ENCODE results near the gene KCNJ13. TPM values are rescaled to one million over a fixed set of nuclear protein-coding genes. Genes with fewer than 3 reads are reported as not detected.
A peak's percentile ranks its signal among the peaks of the same experiment; 100 is the strongest.

Gene KCNJ13
- total and polyA plus RNA-seq, 8 donors, result 0.37 TPM; not detected in 7

DNA sequence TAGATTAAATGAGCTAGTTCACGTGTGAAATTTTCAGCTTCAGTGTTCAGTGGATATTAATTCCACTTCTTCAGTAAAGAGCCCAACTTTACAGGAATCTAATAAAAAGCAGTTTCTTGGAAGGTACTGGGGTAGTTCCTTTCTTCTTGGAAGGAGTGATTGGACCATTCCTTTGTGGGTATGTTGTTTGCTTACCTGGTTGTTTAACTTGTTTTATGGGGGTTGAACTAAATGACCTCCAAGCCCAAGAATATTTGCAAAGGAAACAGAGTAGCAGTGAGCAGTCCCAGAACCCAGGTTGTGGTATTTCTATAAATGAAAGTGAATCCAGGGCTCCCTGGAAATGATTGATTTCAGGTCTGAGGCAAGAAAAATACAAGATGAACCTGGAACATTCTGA is 31.4 kb downstream of the KCNJ13 start:
- intact Hi-C loops (cut with DNase I), result no loop called here
- 45 to 50% methylated on average over 1 of the region's 1 CpG for WGBS, 2 donors
- no peak for FAIRE-seq
- no peak for DNase-seq
- H3K4me3 ChIP-seq, result no peak overlapping the region
- TF ChIP-seq, protein P1, sequence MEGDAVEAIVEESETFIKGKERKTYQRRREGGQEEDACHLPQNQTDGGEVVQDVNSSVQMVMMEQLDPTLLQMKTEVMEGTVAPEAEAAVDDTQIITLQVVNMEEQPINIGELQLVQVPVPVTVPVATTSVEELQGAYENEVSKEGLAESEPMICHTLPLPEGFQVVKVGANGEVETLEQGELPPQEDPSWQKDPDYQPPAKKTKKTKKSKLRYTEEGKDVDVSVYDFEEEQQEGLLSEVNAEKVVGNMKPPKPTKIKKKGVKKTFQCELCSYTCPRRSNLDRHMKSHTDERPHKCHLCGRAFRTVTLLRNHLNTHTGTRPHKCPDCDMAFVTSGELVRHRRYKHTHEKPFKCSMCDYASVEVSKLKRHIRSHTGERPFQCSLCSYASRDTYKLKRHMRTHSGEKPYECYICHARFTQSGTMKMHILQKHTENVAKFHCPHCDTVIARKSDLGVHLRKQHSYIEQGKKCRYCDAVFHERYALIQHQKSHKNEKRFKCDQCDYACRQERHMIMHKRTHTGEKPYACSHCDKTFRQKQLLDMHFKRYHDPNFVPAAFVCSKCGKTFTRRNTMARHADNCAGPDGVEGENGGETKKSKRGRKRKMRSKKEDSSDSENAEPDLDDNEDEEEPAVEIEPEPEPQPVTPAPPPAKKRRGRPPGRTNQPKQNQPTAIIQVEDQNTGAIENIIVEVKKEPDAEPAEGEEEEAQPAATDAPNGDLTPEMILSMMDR (IDR thresholded peaks at IDR 0.05), result no peak
- H3K4me1 ChIP-seq, result peaks cover under 1 to 7% (median 5%) of the 10 kb centered on the region in 3 donors
- peaks cover 0 to 20% (median 13%) of the 10 kb centered on the region in 3 donors for H3K36me3 ChIP-seq
- no peak overlapping the region for H3K27ac ChIP-seq
- H3K9me3 ChIP-seq, result no peaks in the 10 kb centered on the region
- H3K27me3 ChIP-seq, result no peaks in the 10 kb centered on the region
- ATAC-seq, result peak in 2 of 4 donors; percentile 10 to 47

DNA sequence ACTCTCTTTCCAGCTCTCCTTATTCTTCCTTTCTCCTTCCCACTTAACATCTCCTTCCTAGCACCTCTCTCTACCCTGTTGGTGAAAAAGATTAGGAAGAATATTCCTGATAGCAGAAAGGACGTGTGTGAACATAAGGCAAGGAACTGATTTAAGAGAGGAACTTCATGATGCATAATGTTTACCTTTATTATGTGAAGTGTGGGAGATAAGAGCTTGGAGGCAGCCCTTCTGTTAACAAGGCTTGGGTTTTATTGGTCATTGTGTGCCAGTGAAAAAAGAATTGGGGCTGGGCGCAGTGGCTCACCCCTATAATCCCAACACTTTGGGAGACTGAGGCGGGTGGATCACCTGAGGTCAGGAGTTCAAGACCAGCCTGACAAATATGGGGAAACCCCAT is 34.4 kb downstream of the KCNJ13 start:
- TF ChIP-seq, protein P1 (IDR thresholded peaks at IDR 0.05), result no peak
- FAIRE-seq (no peak), DNase-seq (no peak), ATAC-seq (no peak)
- WGBS, 2 donors, result 81% methylated on average over 3 of the region's 3 CpGs
- H3K4me1 ChIP-seq, result peaks cover 0 to 7% (median 0%) of the 10 kb centered on the region in 3 donors
- H3K36me3 ChIP-seq, result no peaks in the 10 kb centered on the region
- no peak overlapping the region for H3K4me3 ChIP-seq
- intact Hi-C loops (cut with DNase I), result no loop called here
- H3K9me3 ChIP-seq, result no peaks in the 10 kb centered on the region
- no peak overlapping the region for H3K27ac ChIP-seq
- no peaks in the 10 kb centered on the region for H3K27me3 ChIP-seq

- intact Hi-C loops (cut with DNase I), result no loop called here
- FAIRE-seq (no peak), DNase-seq (no peak), ATAC-seq (no peak)
- WGBS, 2 donors, result 93 to 95% methylated on average over 4 of the region's 4 CpGs
- Histone ChIP-seq H3K9me3 (no peaks in the 10 kb centered on the region), H3K27me3 (no peaks in the 10 kb centered on the region), H3K36me3 (peaks cover 0 to under 1% (median 0%) of the 10 kb centered on the region in 3 donors), H3K27ac (no peak overlapping the region), H3K4me1 (peaks cover 0 to 2% (median 0%) of the 10 kb centered on the region in 3 donors), H3K4me3 (no peak overlapping the region)
- TF ChIP-seq, protein P1 (IDR thresholded peaks at IDR 0.05), result no peak
Measured at GRCh38 chr2:232741294-232741693, 35.1 kb downstream of the KCNJ13 start.

DNA sequence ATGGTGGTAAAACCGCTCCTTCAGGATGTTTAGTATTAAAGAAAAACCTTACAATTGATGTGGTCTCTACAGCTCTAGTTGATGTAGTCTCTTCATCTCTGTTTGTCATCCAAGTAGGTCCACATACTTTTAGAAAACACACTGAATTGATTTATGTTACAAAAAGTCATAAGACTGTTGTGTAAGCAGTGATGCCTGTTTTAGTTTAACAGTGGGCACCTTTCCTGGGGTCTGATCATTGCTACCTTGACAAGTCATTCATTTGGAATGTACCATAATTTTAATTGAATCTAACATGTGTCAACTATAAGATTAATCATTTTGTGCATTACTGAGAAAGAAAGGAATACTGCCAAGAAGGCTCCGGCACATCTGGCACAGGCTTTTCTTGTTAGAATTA is 44.9 kb downstream of the KCNJ13 start:
- no peak for DNase-seq
- FAIRE-seq, result no peak
- WGBS, 2 donors, result 64 to 71% methylated on average over 2 of the region's 2 CpGs

DNA sequence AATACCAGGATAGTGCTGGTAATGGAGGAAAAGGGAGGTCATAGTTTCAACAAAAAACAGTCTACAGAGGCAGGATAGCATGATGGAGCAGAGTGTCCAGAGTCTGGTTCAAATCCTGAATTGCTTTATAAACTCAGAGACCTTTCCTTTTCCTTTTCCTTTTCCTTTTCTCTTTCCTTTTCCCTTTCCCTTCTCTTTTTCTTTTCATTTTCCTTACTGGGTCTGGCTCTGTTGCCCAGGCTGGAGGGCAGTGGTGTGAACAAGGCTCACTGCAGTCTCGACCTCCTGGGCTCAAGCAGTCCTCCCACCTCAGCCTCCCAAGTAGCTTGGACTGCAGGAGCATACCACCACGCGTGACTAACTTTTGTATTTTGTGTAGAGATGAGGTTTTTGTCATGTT is 47.6 kb downstream of the KCNJ13 start:
- intact Hi-C loops (cut with DNase I), result no loop called here
- no peak for FAIRE-seq

More for the DNA sequence above, 44.9 kb downstream of the KCNJ13 start:
- TF ChIP-seq, protein P1 (IDR thresholded peaks at IDR 0.05), result no peak
- intact Hi-C loops (cut with DNase I), result no loop called here
- H3K4me1 ChIP-seq, result peaks cover 0 to 5% (median 0%) of the 10 kb centered on the region in 3 donors
- no peaks in the 10 kb centered on the region for H3K9me3 ChIP-seq
- H3K27me3 ChIP-seq, result no peaks in the 10 kb centered on the region
- H3K4me3 ChIP-seq, result no peak overlapping the region
- peaks cover 0 to 12% (median 0%) of the 10 kb centered on the region in 3 donors for H3K36me3 ChIP-seq
- no peak overlapping the region for H3K27ac ChIP-seq
- peak in 2 of 4 donors; percentile 26 to 55 for ATAC-seq

More for the DNA sequence above, 47.6 kb downstream of the KCNJ13 start:
- Histone ChIP-seq H3K36me3 (peaks cover 0 to 13% (median 0%) of the 10 kb centered on the region in 3 donors), H3K9me3 (no peaks in the 10 kb centered on the region), H3K4me3 (no peak overlapping the region), H3K4me1 (peaks cover 0 to 5% (median 0%) of the 10 kb centered on the region in 3 donors), H3K27ac (no peak overlapping the region), H3K27me3 (no peaks in the 10 kb centered on the region)
- no peak for DNase-seq
- ATAC-seq, result no peak
- WGBS, 2 donors, result 95 to 99% methylated on average over 3 of the region's 3 CpGs
- TF ChIP-seq, protein P1 (IDR thresholded peaks at IDR 0.05), result no peak

Measured in pancreas (tissue), 10 donors.